Muscle layer of colon (tissue), 2 donors: ENCODE measurements around the gene ICE1.
"Not testable (repeated sequence)": the region's sequence is repeated elsewhere in the genome, so short reads cannot be mapped to it uniquely, and the experiment has no call there.

Experiments used
- H3K27ac ChIP-seq: one replicate; pipeline ENCODE4 v1.7.0; 2013; ENCODE audit warnings: low read depth, mild to moderate bottlenecking, low read length, moderate library complexity
- H3K27me3 ChIP-seq, 2 donors: one replicate each; pipeline ENCODE4 v1.7.0; 2013; ENCODE audit warnings: low read length in 2 of 2, mild to moderate bottlenecking in 2 of 2; ENCODE audit not compliant: insufficient read depth in 2 of 2, control insufficient read depth in 1 of 2
- H3K36me3 ChIP-seq: one replicate; pipeline ENCODE4 v1.7.0; 2013; ENCODE audit warnings: mild to moderate bottlenecking, low read length; ENCODE audit not compliant: insufficient read depth
- H3K4me1 ChIP-seq: one replicate; pipeline ENCODE4 v1.7.0; 2013; ENCODE audit warnings: mild to moderate bottlenecking, low read length; ENCODE audit not compliant: insufficient read depth
- H3K4me3 ChIP-seq, 2 donors: one replicate each; pipeline ENCODE4 v1.7.0; 2013; ENCODE audit warnings: low read length in 2 of 2, low read depth in 1 of 2, mild to moderate bottlenecking in 1 of 2, moderate library complexity in 1 of 2
- H3K9ac ChIP-seq: one replicate; pipeline ENCODE4 v1.7.0; 2013; ENCODE audit warnings: low read length
- H3K9me3 ChIP-seq: one replicate; pipeline ENCODE4 v1.7.0; 2013; ENCODE audit warnings: mild to moderate bottlenecking, low read length
- donor health status: abdominal sarcoma.
- donor health status: Adenocarcinoma of cecum.

Gene ICE1

DNA sequence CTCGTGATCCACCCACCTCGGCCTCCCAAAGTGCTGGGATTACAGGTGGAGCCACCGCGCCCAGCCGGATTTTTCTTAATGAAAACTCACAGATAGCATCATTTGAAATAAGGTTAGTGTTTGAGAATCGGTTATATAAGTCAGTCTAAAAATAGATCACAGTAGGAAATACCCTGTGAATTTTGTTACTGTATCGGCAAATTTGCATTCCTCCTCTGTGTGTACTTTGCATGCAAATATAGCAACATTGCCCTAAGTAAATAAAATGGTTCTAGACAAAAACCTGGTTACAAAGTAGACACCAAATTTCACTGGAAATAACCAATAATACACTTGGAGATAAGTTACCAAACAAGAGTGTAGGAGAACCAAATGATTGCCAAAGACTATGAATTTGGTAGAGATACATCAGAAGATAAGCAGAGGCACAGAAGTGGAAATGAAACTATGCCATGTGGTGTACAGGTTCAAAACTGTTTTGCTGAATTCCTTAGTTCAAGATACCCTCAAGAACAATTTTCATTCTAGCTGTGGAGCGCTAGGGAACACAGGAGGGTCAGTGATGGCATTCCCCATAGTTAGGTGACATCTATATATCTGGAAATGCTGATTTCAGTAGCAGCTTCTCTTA lies 58.1 kb downstream of the ICE1 start:
- H3K27me3 ChIP-seq: no peaks in the 10 kb centered on the region
- H3K9me3 ChIP-seq: no peaks in the 10 kb centered on the region

DNA sequence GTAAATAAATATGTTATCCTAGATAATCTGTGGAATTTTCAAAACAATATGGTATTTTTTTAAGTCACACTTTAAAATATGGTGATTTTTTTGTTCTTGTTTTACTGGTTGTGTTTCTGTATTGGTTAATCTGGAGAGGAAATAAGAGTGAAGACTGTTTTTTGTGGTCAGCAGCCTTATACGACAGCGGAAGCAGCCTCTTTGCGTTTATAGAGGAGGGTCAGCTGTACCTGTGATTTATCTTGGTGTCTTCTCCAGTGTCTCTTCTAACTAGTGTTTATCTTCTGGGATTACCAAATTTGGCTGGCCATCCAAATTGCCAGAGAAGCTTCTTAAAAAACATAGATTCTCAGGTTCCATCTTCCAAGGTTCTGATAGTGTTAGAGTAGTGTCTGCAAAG lies 58.7 kb downstream of the ICE1 start:
- Histone ChIP-seq H3K4me3 (no peak overlapping the region), H3K27ac (no peak overlapping the region), H3K9ac (no peak overlapping the region), H3K36me3 (peaks cover 10% of the 10 kb centered on the region), H3K9me3 (no peaks in the 10 kb centered on the region), H3K27me3 (no peaks in the 10 kb centered on the region), H3K4me1 (no peaks in the 10 kb centered on the region)

More for the DNA sequence above, 58.1 kb downstream of the ICE1 start:
- H3K27ac ChIP-seq: no peak overlapping the region
- H3K36me3 ChIP-seq: peaks cover 9% of the 10 kb centered on the region
- no peaks in the 10 kb centered on the region for H3K4me1 ChIP-seq
- no peak overlapping the region for H3K9ac ChIP-seq
- H3K4me3 ChIP-seq: no peak overlapping the region

DNA sequence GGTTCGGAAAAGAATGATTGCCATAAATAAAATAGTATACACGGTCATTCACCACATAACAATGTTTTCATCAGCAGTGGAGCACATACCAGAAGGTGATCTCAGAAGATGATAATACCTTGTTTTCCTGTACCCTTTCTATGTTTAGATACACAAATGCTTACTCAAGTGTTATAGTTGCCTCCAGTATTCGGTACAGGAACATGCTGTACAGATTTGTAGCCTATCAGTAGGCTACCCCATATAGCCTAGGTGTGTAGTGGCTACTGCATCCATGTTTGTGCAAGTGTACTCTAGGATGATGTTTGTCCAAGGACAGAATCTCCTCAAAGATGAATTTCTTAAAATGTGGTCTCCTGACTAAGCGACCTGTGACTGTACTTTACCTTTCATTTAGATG lies 59.2 kb downstream of the ICE1 start:
- Histone ChIP-seq H3K4me3 (no peak overlapping the region), H3K27me3 (no peaks in the 10 kb centered on the region), H3K27ac (no peak overlapping the region), H3K4me1 (no peaks in the 10 kb centered on the region), H3K36me3 (peaks cover 10% of the 10 kb centered on the region), H3K9me3 (no peaks in the 10 kb centered on the region), H3K9ac (no peak overlapping the region)

DNA sequence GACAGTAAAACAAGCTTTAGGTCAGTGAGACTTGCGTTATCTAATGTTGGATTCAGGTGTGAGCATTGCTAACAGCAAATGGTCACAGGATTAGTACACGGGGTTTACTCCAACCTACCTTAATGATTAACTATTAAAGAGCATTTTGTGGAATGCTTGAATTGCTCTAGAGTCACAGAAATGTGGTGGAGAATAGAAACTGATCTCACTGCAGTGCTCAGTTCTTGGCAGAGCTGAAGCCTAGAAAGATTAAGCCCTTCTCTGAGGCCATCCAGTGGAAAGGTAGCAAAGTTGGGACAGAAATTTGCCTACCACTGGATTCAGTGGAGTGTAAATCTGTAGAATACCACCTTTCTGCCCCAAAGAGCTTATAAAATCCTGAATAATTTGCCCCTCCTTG lies 60.9 kb downstream of the ICE1 start:
- Histone ChIP-seq H3K4me1 (no peaks in the 10 kb centered on the region), H3K36me3 (peaks cover 13% of the 10 kb centered on the region), H3K27me3 (no peaks in the 10 kb centered on the region), H3K9me3 (no peaks in the 10 kb centered on the region), H3K9ac (no peak overlapping the region), H3K4me3 (no peak overlapping the region), H3K27ac (no peak overlapping the region)

DNA sequence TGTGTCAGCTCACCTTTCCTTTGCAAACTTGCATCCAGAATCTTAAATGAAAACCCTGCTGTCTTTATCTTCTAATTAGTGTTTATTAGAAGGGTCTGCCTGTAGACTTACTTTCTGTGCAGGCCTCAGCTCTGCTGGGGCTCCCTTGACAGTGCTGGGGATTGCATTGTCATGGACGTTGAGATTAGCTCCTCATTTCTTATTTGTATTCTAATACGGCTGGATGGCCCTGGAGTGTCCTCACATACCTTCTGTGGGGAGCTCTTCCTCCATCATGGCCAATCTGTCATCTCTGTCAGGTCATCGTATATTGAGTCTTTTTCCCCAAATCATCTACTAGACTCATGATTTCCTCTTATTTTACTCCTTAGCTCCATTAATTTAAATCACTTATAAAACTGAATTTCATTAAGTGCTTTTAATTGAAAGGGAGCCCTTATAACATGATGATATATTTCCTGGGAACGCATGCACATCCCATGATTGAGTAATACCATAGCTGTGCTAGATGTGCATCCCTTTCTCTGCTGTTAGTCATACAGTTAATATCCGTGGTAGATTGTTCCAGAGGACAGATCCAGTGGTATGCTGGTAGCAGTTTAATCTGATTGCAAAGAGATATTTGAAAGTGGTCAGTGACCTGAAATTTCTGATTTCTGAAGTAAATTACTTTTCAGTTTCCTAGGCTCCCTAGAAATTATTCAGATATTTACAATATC lies 61.6 kb downstream of the ICE1 start:
- no peaks in the 10 kb centered on the region for H3K9me3 ChIP-seq
- H3K27ac ChIP-seq: no peak overlapping the region
- no peaks in the 10 kb centered on the region for H3K4me1 ChIP-seq
- H3K4me3 ChIP-seq: no peak overlapping the region
- no peak overlapping the region for H3K9ac ChIP-seq
- no peaks in the 10 kb centered on the region for H3K27me3 ChIP-seq
- H3K36me3 ChIP-seq: peaks cover 17% of the 10 kb centered on the region

DNA sequence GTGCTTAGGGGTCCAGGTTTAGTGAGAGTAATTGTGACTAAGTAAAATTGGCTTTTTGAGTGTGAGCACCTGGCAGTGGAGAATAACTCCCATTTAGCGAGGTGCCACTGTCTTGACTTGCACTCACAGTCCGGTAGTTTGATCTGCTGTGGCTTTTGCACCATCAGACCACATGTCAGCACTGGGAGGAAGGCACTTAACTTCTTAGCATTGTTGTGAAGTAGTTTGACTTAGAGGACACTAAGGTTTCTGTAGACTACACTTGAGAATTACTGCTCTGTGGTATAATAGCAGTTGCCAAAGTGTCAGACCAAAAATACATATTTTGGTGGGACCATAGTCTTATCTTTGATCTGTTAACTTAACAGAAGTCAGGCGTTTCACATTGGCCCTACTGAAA lies 63.6 kb downstream of the ICE1 start:
- no peak overlapping the region for H3K27ac ChIP-seq
- H3K4me1 ChIP-seq: no peaks in the 10 kb centered on the region
- no peak overlapping the region for H3K4me3 ChIP-seq
- H3K9me3 ChIP-seq: no peaks in the 10 kb centered on the region
- no peak overlapping the region for H3K9ac ChIP-seq
- no peaks in the 10 kb centered on the region for H3K27me3 ChIP-seq
- peaks cover 29% of the 10 kb centered on the region for H3K36me3 ChIP-seq

DNA sequence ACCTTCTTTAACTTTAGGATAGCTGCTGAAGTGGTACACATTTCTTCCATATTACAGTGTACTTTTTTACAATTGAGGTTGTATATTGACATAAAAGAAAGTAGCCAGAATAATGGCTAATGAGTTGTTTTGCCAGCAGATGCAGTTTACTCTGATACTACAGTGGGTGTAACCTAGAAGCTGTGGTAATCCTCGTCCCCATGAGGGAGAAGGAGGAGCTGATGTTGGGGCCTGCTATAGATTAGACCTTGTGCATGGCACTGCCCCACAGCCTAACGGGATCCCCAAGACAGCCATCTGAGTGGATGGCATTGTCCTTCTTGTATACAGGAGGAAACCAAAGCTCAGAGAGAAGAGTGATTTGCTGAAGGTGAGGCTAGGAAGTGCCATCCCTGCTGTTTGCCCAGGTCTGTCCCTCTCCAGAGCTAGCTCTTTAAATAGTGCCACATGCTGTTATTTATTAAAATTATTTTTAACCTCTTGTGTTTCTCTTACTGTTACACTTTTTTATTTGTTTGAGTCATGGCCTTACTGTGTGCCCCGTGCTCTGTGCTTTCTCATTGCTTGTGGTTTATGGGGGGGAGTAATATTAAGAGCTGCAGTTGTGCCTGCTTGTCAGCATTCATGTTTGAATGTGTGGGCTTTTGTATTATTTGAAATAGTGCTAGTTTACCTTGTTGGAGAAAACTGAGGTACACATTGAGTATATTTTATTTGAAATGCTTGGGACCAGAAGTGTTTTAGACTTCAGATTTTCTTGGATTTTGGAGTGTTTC lies 65.3 kb downstream of the ICE1 start:
- H3K36me3 ChIP-seq: peaks cover 23% of the 10 kb centered on the region

DNA sequence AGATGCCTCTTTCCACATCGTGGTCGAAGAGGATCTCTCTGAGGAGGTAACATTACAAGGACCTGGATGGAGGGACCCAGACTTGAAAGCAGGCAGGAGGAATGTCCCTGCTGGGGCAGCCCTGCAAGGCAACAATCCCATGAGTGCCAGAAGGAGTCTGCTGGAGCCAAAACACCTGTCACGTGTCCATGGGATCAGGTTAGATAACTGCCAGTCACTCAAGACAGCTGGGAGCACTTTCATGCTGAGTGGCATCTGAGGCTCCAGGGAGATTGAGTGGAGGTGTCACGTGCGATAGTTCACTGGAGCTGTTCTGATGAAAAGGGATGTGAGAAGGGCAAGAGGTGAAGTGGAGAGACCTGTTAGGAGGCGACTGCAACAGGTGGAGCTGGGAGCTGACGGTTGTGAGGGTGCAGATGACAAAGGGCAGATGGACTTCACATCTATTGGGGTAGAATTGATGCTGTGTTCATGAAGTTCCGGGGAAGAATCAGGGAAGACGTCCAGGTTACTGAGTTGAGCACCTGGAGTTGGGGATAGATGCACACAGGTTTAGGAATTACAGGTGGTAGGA lies 68.4 kb downstream of the ICE1 start:
- H3K4me1 ChIP-seq: peaks cover 12% of the 10 kb centered on the region
- no peak overlapping the region for H3K4me3 ChIP-seq
- H3K27ac ChIP-seq: no peak overlapping the region
- peaks cover 21% of the 10 kb centered on the region for H3K36me3 ChIP-seq
- no peaks in the 10 kb centered on the region for H3K27me3 ChIP-seq
- no peaks in the 10 kb centered on the region for H3K9me3 ChIP-seq
- H3K9ac ChIP-seq: no peak overlapping the region

More for the DNA sequence above, 65.3 kb downstream of the ICE1 start:
- Histone ChIP-seq H3K9me3 (no peaks in the 10 kb centered on the region), H3K4me1 (peaks cover 7% of the 10 kb centered on the region), H3K27me3 (no peaks in the 10 kb centered on the region), H3K27ac (no peak overlapping the region), H3K4me3 (no peak overlapping the region), H3K9ac (no peak overlapping the region)

DNA sequence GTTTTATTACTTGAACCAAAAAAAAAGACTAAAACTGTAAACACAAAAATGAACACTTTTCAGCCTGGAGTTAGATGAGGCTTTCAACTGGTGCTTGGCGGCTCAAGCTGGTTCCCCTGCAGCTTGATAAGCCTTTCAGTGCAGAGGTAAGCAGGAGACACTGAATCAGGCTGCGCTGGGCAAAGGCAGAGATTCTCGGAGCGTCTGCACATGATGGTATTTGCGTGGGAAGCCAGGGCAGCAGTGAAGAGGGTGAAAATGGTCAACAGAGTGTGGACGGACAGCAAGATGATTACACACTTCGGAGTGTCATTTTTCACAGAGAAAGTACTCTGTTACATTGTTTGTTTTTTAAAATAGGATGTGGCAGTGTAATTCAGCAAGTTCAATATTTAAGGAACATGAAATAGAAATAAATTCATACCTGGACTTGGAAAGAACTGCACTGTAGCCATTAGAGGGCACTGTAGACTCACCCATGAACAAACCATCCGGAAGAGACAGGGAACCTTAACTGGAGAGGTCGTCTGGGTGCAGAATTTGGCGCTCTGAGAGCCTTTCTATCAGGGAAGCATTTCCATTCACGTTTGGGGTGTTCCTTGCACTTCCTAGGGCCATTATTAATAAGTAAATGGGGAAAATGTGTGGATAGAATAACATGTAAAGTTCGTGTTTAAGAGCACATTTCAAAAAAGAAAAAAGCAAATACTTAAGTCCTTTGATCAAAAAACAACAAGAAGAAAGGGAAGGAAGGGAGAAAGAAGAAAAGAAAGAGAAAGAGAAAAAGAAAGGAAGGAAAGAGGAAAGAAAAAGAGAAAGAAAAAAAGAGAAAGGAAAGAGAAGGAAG lies 69.8 kb downstream of the ICE1 start:
- H3K27ac ChIP-seq: no peak overlapping the region
- H3K9ac ChIP-seq: no peak overlapping the region
- no peak overlapping the region for H3K4me3 ChIP-seq
- H3K27me3 ChIP-seq: no peaks in the 10 kb centered on the region
- no peaks in the 10 kb centered on the region for H3K9me3 ChIP-seq
- peaks cover 19% of the 10 kb centered on the region for H3K36me3 ChIP-seq
- peaks cover 19% of the 10 kb centered on the region for H3K4me1 ChIP-seq

DNA sequence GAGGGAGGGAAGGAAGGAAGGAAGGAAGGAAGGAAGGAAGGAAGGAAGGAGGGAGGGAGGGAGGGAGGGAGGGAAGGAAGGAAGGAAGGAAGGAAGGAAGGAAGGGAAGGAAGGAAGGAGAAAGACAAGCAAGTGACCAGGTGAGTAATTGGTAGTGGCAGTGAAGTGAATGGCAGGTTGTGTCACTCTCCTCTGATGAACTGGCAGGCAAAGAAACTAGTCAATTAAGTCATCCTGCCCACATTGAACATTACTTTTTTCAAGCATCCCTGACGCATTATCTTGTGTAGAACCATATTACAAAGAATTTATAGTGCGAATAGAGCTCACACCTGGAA lies 70.4 kb downstream of the ICE1 start:
- Histone ChIP-seq H3K4me1 (peaks cover 21% of the 10 kb centered on the region), H3K36me3 (peaks cover 16% of the 10 kb centered on the region)
- not testable (repeated sequence) for H3K9me3 ChIP-seq, H3K27ac ChIP-seq, H3K9ac ChIP-seq, H3K4me3 ChIP-seq, H3K27me3 ChIP-seq
